Endothelial cell of umbilical vein (primary cell): ENCODE data around the gene ITGA8. TPM values are rescaled to one million over a fixed set of nuclear protein-coding genes. Genes with fewer than 3 reads are reported as not detected.

Experiments
- BruUV-seq: library from RNA; stranded (reverse); fragments of 400-500 nt; replicated peaks from 2 replicates; lab custom pipeline; 2021; lab: Mats Ljungman, UMichigan
- CTCF ChIA-PET: fragments of 300-600, 350-600 bp; sonication (Branson Sonifier 250); formaldehyde crosslinking; loops from one replicate; lab custom pipeline; 2021; ENCODE audit warnings: antibody characterized with exemption, inconsistent platforms; lab: Charles Lee
- POLR2A ChIA-PET: fragments of 300-600, 350-600 bp; sonication (Branson Sonifier 250); formaldehyde crosslinking; loops from one replicate; lab custom pipeline; 2021; ENCODE audit warnings: antibody characterized with exemption, inconsistent platforms; lab: Charles Lee
- DNase-seq: peaks from one replicate; pipeline ENCODE4 v3.0.0-alpha.2; 2011; ENCODE audit warnings: low read depth, low spot score
- FAIRE-seq: peaks from 2 replicates; lab custom pipeline; 2011; peaks lifted over from hg19 to GRCh38; lab: Jason Lieb, UNC
- H2AFZ ChIP-seq: 2 replicates; pipeline ENCODE4 v1.6.0; 2012; ENCODE audit warnings: low read depth, low read length, control low read depth, inconsistent platforms
- H3K27ac ChIP-seq: 2 replicates; pipeline ENCODE4 v1.5.1; 2011; ENCODE audit warnings: low read depth, mild to moderate bottlenecking, control low read depth, low read length, moderate library complexity; ENCODE audit not compliant: insufficient read depth
- H3K27me3 ChIP-seq, 2 experiments: 2 replicates each; pipeline versions ENCODE4 v1.6.0 to v1.6.1; 2011; ENCODE audit warnings: low read length in 2 of 2, mixed read lengths in 1 of 2; ENCODE audit not compliant: control insufficient read depth in 2 of 2, insufficient read depth in 2 of 2
- H3K36me3 ChIP-seq, 2 experiments: 2 replicates in 1 of 2; 3 replicates in 1 of 2; pipeline ENCODE4 v1.5.1; 2011; ENCODE audit warnings: low read length in 2 of 2, mild to moderate bottlenecking in 1 of 2, moderate library complexity in 1 of 2; ENCODE audit not compliant: control insufficient read depth in 2 of 2, insufficient read depth in 2 of 2; ENCODE audit errors: extremely low read depth in 1 of 2
- H3K4me1 ChIP-seq: 3 replicates; pipeline ENCODE4 v1.5.1; 2011; ENCODE audit warnings: mild to moderate bottlenecking, low read length; ENCODE audit not compliant: control insufficient read depth, insufficient read depth; ENCODE audit errors: extremely low read depth
- H3K4me2 ChIP-seq: 2 replicates; pipeline ENCODE4 v1.6.1; 2011; ENCODE audit warnings: low read length, control low read depth, mixed read lengths; ENCODE audit not compliant: insufficient read depth
- H3K4me3 ChIP-seq, 3 experiments: fragments of 200-600 bp in 1 of 3; sonication (generic), shearing (Covaris generic) in 1 of 3; replicated peaks in 1 of 3; 2 replicates each; pipeline ENCODE4 v1.5.1; 2011 to 2016; ENCODE audit warnings: control low read depth in 3 of 3, low read length in 3 of 3, mild to moderate bottlenecking in 2 of 3, inconsistent platforms in 1 of 3, low read depth in 1 of 3, moderate library complexity in 1 of 3; ENCODE audit not compliant: insufficient read depth in 1 of 3
- H3K79me2 ChIP-seq: 2 replicates; pipeline ENCODE4 v1.6.0; 2012; ENCODE audit warnings: low read length, inconsistent platforms; ENCODE audit not compliant: control insufficient read depth, insufficient read depth
- H3K9ac ChIP-seq: replicated peaks from 2 replicates; pipeline ENCODE3; 2011; ENCODE audit warnings: low read length, control low read depth; ENCODE audit not compliant: insufficient read depth; ENCODE audit errors: extremely low read depth
- H3K9me1 ChIP-seq: replicated peaks from 3 replicates; pipeline ENCODE4 v1.6.0; 2011; ENCODE audit warnings: mild to moderate bottlenecking, low read length; ENCODE audit not compliant: control insufficient read depth, insufficient read depth; ENCODE audit errors: extremely low read depth
- H3K9me3 ChIP-seq: replicated peaks from 2 replicates; pipeline ENCODE4 v1.5.1; 2012; ENCODE audit warnings: low read length, inconsistent platforms; ENCODE audit not compliant: control insufficient read depth, insufficient read depth
- H4K20me1 ChIP-seq: replicated peaks from 2 replicates; pipeline ENCODE3; 2011; ENCODE audit warnings: mild to moderate bottlenecking, low read length; ENCODE audit not compliant: control insufficient read depth, insufficient read depth; ENCODE audit errors: extremely low read depth
- EZH2 ChIP-seq: IDR thresholded peaks from 2 replicates; pipeline ENCODE4 v1.6.1; 2012; ENCODE audit warnings: borderline replicate concordance, low read depth, mild to moderate bottlenecking, moderate library complexity, low read length, inconsistent platforms; ENCODE audit not compliant: severe bottlenecking
- FOS ChIP-seq: IDR thresholded peaks from 2 replicates; pipeline ENCODE4 v1.6.1; 2011; ENCODE audit warnings: mild to moderate bottlenecking, low read length, moderate library complexity, borderline replicate concordance; ENCODE audit not compliant: insufficient read depth
- GATA2 ChIP-seq: IDR thresholded peaks from 2 replicates; pipeline ENCODE4 v1.7.0; 2011; ENCODE audit warnings: low read depth, mild to moderate bottlenecking, moderate library complexity, mixed read lengths, low read length; ENCODE audit not compliant: insufficient read length, insufficient read depth
- JUN ChIP-seq: IDR thresholded peaks from 2 replicates; pipeline ENCODE4 v1.6.1; 2011; ENCODE audit warnings: borderline replicate concordance, low read depth; ENCODE audit not compliant: insufficient read length, insufficient read depth
- MYC ChIP-seq: IDR thresholded peaks from one replicate; pipeline ENCODE4 v1.6.1; 2011; ENCODE audit warnings: mild to moderate bottlenecking, low read depth, low read length
- POLR2A ChIP-seq: IDR thresholded peaks from 2 replicates; pipeline ENCODE4 v1.6.1; 2012; ENCODE audit warnings: low read depth, mild to moderate bottlenecking, control low read depth, low read length
- POLR2AphosphoS5 ChIP-seq: IDR thresholded peaks from 2 replicates; pipeline ENCODE4 v1.6.1; 2012; ENCODE audit warnings: low read depth, mild to moderate bottlenecking, control low read depth, low read length, moderate library complexity; ENCODE audit not compliant: insufficient read depth
- dilution Hi-C: fragments of 300-500 bp; cut with MboI; formaldehyde crosslinking; loops from one replicate; pipeline ENCODE4 v1.15.0; 2019; ENCODE audit warnings: low sequenced_read_pairs; ENCODE audit not compliant: extremely low pct_ligation_motif_present
- intact Hi-C: fragments of 100-400 bp; cut with micrococcal nuclease; formaldehyde crosslinking; loops from one replicate; pipeline ENCODE4 v1.10.0; 2022
- polyA plus RNA-seq, 4 experiments: library from polyadenylated mRNA; depleted of rRNA in 3 of 4; stranded (reverse) in 3 of 4; unstranded in 1 of 4; fragments of >200 nt; gene quantifications; 2 replicates each; pipeline versions ENCODE4 v1.2.1 to v1.2.3, GENCODE V29; 2011 to 2012; ENCODE audit warnings: missing spikeins in 1 of 4
- total RNA-seq: library from RNA; stranded (reverse); gene quantifications from 2 replicates; pipeline ENCODE4 v1.2.3, GENCODE V29; 2021
- TF ChIP-seq, protein P1 (sequence below), 2 donors: IDR thresholded peaks; 1 replicate in 1 of 2; 2 replicates in 1 of 2; pipeline ENCODE4 v1.5.1; 2011; ENCODE audit warnings: low read length in 2 of 2, mild to moderate bottlenecking in 2 of 2, moderate library complexity in 2 of 2, control low read depth in 1 of 2, inconsistent platforms in 1 of 2, low read depth in 1 of 2; ENCODE audit not compliant: insufficient read depth in 1 of 2; ENCODE audit errors: extremely low read depth in 1 of 2
- TF ChIP-seq, protein P2 (sequence below): IDR thresholded peaks from 2 replicates; pipeline ENCODE4 v1.6.1; 2011; ENCODE audit not compliant: insufficient read depth, insufficient read length

ITGA8 gene
- total and polyA plus RNA-seq, 2 donors (not counting 3 experiments of a cell fraction or from before 2014, with no cell fraction given) = 0.04 to 0.40 TPM

DNA sequence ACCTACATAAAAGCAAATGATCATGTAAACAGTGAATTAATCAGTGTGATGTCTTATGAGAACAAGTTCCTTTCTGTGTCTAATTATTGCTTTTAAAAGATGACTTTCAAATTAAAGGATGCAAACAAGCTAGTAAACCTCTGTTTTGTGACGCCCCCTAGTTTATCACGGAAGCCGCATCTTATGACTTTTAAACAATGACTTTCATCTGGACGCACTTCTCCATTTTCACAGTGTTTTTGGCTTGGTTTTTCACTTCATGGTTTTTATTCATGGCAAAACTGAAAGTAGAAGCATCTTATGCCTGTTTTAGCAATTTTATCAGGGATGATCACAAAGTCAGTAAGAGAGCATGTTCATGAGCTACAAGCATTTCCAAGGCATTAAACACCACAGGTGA, 35.0 kb downstream of the ITGA8 start:
- FAIRE-seq (no peak), DNase-seq (no peak)
- Histone ChIP-seq H3K79me2 (no peaks in the 10 kb centered on the region), H3K9me1 (no peaks in the 10 kb centered on the region), H4K20me1 (no peaks in the 10 kb centered on the region), H3K36me3 (no peaks in the 10 kb centered on the region), H3K9me3 (no peaks in the 10 kb centered on the region), H3K4me3 (no peak overlapping the region), H3K4me2 (no peak overlapping the region), H2AFZ (no peak overlapping the region), H3K4me1 (peaks cover 6% of the 10 kb centered on the region), H3K27me3 (peaks cover 0 to 15% of the 10 kb centered on the region in 2 experiments), H3K9ac (no peak overlapping the region), H3K27ac (no peak overlapping the region)
- dilution Hi-C loops (no loop called here), intact Hi-C loops (no loop called here)
- ChIA-PET POLR2A (interaction anchor here (0.7 kb wide), 1 partner anchor 202 kb away, joined by 3 read pairs; no protein-coding TSS in a partner anchor), CTCF (no interaction called here)
- no TSS peak for BruUV-seq
- TF ChIP-seq, protein P1, sequence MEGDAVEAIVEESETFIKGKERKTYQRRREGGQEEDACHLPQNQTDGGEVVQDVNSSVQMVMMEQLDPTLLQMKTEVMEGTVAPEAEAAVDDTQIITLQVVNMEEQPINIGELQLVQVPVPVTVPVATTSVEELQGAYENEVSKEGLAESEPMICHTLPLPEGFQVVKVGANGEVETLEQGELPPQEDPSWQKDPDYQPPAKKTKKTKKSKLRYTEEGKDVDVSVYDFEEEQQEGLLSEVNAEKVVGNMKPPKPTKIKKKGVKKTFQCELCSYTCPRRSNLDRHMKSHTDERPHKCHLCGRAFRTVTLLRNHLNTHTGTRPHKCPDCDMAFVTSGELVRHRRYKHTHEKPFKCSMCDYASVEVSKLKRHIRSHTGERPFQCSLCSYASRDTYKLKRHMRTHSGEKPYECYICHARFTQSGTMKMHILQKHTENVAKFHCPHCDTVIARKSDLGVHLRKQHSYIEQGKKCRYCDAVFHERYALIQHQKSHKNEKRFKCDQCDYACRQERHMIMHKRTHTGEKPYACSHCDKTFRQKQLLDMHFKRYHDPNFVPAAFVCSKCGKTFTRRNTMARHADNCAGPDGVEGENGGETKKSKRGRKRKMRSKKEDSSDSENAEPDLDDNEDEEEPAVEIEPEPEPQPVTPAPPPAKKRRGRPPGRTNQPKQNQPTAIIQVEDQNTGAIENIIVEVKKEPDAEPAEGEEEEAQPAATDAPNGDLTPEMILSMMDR (IDR thresholded peaks at IDR 0.05; ENCODE audit: extremely low read depth in 1 of 2, insufficient read depth in 1 of 2, low read depth in 1 of 2, low read length in 2 of 2) = no peak
- TF ChIP-seq MYC (no peak), EZH2 (no peak), GATA2 (no peak), JUN (no peak), POLR2AphosphoS5 (no peak), FOS (no peak), POLR2A (no peak)
- TF ChIP-seq, protein P2, sequence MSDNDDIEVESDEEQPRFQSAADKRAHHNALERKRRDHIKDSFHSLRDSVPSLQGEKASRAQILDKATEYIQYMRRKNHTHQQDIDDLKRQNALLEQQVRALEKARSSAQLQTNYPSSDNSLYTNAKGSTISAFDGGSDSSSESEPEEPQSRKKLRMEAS = no peak
